T-helper 2 cell treated with Interferon-gamma antibody and Interleukin-4, amounts not matched to agents 5 μg/mL and 100 μg/mL, for 36 hours (primary cell): ENCODE results near the gene CELF1.

ENCODE experiments used
- DNase-seq: peaks from one replicate; pipeline ENCODE4 v3.0.0; 2021; ENCODE audit warnings: low spot score
- H3K27ac Mint-ChIP-seq: one replicate; pipeline ENCODE4 v1.8.0; 2021; ENCODE audit warnings: mild to moderate bottlenecking, mixed read lengths
- H3K27me3 Mint-ChIP-seq: one replicate; pipeline ENCODE4 v1.8.0; 2021; ENCODE audit warnings: low read depth, mixed read lengths
- H3K36me3 Mint-ChIP-seq: one replicate; pipeline ENCODE4 v1.8.0; 2021; ENCODE audit warnings: low read depth, mixed read lengths
- H3K4me1 Mint-ChIP-seq: one replicate; pipeline ENCODE4 v1.8.0; 2021; ENCODE audit warnings: low read depth, mixed read lengths
- H3K4me3 Mint-ChIP-seq: one replicate; pipeline ENCODE4 v1.8.0; 2022; ENCODE audit warnings: mild to moderate bottlenecking, moderate library complexity, mixed read lengths
- H3K9me3 Mint-ChIP-seq: one replicate; pipeline ENCODE4 v1.8.0; 2021; ENCODE audit warnings: mixed read lengths

Gene CELF1

GRCh38 chr11:47504910-47505309, 48.0 kb downstream of the CELF1 start:
- H3K36me3 Mint-ChIP-seq, result peaks cover 5% of the 10 kb centered on the region
- peaks cover 52% of the 10 kb centered on the region for H3K4me1 Mint-ChIP-seq
- no peak for DNase-seq
- H3K27me3 Mint-ChIP-seq, result no peaks in the 10 kb centered on the region
- H3K4me3 Mint-ChIP-seq, result no peak overlapping the region
- H3K9me3 Mint-ChIP-seq, result no peaks in the 10 kb centered on the region
- peak overlapping the region; percentile 27 for H3K27ac Mint-ChIP-seq

GRCh38 chr11:47503227-47503626, 49.7 kb downstream of the CELF1 start:
- peaks cover 43% of the 10 kb centered on the region for H3K4me1 Mint-ChIP-seq
- peaks cover 5% of the 10 kb centered on the region for H3K36me3 Mint-ChIP-seq
- H3K27ac Mint-ChIP-seq, result no peak overlapping the region

DNA sequence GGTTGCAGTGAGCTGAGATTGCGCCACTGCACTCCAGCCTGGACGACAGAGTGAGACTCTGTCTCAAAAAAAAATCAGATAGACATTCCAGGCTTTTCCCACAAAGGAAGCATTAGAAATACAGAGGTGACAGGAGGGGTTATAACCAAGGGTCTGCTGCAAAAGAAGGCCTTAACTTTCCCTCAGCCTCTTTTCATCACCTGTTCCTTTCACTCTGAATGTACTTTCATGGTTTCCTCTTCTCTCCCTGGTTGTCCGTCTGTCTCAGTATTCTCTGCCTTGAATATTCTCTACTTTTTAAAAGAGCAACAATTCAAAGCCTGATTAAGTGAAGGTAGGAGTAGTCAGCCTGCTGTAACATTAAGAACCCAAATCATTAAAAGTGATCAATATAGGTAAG, 50.2 kb downstream of the CELF1 start:
- H3K27ac Mint-ChIP-seq, result no peak overlapping the region
- no peaks in the 10 kb centered on the region for H3K27me3 Mint-ChIP-seq
- H3K4me3 Mint-ChIP-seq, result no peak overlapping the region
- peaks cover 38% of the 10 kb centered on the region for H3K4me1 Mint-ChIP-seq
- peaks cover 5% of the 10 kb centered on the region for H3K36me3 Mint-ChIP-seq
- DNase-seq, result no peak
- H3K9me3 Mint-ChIP-seq, result no peaks in the 10 kb centered on the region

More at GRCh38 chr11:47503227-47503626, 49.7 kb downstream of the CELF1 start:
- H3K4me3 Mint-ChIP-seq, result no peak overlapping the region
- H3K9me3 Mint-ChIP-seq, result no peaks in the 10 kb centered on the region
- H3K27me3 Mint-ChIP-seq, result no peaks in the 10 kb centered on the region
- DNase-seq, result no peak

- H3K9me3 Mint-ChIP-seq, result no peaks in the 10 kb centered on the region
- no peaks in the 10 kb centered on the region for H3K27me3 Mint-ChIP-seq
- no peak for DNase-seq
- H3K27ac Mint-ChIP-seq, result no peak overlapping the region
- H3K4me1 Mint-ChIP-seq, result peaks cover 25% of the 10 kb centered on the region
- H3K36me3 Mint-ChIP-seq, result peaks cover 5% of the 10 kb centered on the region
- no peak overlapping the region for H3K4me3 Mint-ChIP-seq
Observed at GRCh38 chr11:47501101-47501500, 51.8 kb downstream of the CELF1 start.

GRCh38 chr11:47500121-47500520, 52.8 kb downstream of the CELF1 start:
- H3K27ac Mint-ChIP-seq, result no peak overlapping the region
- peaks cover 5% of the 10 kb centered on the region for H3K36me3 Mint-ChIP-seq
- H3K4me3 Mint-ChIP-seq, result no peak overlapping the region

GRCh38 chr11:47499614-47500013, 53.3 kb downstream of the CELF1 start:
- H3K36me3 Mint-ChIP-seq, result peaks cover 5% of the 10 kb centered on the region
- no peak overlapping the region for H3K4me3 Mint-ChIP-seq
- H3K27ac Mint-ChIP-seq, result no peak overlapping the region
- H3K4me1 Mint-ChIP-seq, result peaks cover 21% of the 10 kb centered on the region
- H3K27me3 Mint-ChIP-seq, result no peaks in the 10 kb centered on the region
- no peaks in the 10 kb centered on the region for H3K9me3 Mint-ChIP-seq
- DNase-seq, result no peak

More at GRCh38 chr11:47500121-47500520, 52.8 kb downstream of the CELF1 start:
- no peaks in the 10 kb centered on the region for H3K27me3 Mint-ChIP-seq
- no peaks in the 10 kb centered on the region for H3K9me3 Mint-ChIP-seq
- DNase-seq, result no peak
- peaks cover 24% of the 10 kb centered on the region for H3K4me1 Mint-ChIP-seq

DNA sequence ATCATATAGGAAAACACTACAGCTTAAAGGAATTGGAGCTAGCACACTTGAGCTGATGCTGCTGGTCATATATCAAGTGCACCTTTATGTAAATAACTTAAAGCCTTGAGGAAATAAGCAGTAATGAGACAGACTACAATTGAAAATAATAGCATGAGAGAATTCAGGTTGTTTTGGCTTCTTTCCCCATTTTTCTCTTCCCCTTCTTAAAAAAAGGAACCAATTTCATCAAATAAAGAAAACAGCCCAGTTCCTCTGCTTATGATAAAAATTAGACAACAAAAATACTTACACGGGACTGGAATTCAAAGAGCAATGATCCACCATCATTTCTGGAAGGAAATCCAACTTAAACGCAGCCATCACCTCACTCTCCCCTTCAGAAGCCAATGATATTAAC, 53.8 kb downstream of the CELF1 start:
- Mint-ChIP-seq H3K9me3 (no peaks in the 10 kb centered on the region), H3K36me3 (peaks cover 5% of the 10 kb centered on the region), H3K27me3 (no peaks in the 10 kb centered on the region), H3K4me3 (no peak overlapping the region), H3K4me1 (peaks cover 21% of the 10 kb centered on the region), H3K27ac (no peak overlapping the region)
- DNase-seq, result no peak

GRCh38 chr11:47498584-47499152, 54.3 kb downstream of the CELF1 start:
- H3K36me3 Mint-ChIP-seq, result peaks cover 5% of the 10 kb centered on the region
- H3K4me1 Mint-ChIP-seq, result peaks cover 22% of the 10 kb centered on the region
- no peaks in the 10 kb centered on the region for H3K27me3 Mint-ChIP-seq
- H3K9me3 Mint-ChIP-seq, result no peaks in the 10 kb centered on the region
- H3K27ac Mint-ChIP-seq, result no peak overlapping the region
- H3K4me3 Mint-ChIP-seq, result no peak overlapping the region
- DNase-seq, result no peak

GRCh38 chr11:47498149-47498548, 54.8 kb downstream of the CELF1 start:
- Mint-ChIP-seq H3K4me3 (no peak overlapping the region), H3K9me3 (no peaks in the 10 kb centered on the region), H3K36me3 (peaks cover 6% of the 10 kb centered on the region), H3K27ac (no peak overlapping the region), H3K4me1 (peaks cover 21% of the 10 kb centered on the region), H3K27me3 (no peaks in the 10 kb centered on the region)
- no peak for DNase-seq

DNA sequence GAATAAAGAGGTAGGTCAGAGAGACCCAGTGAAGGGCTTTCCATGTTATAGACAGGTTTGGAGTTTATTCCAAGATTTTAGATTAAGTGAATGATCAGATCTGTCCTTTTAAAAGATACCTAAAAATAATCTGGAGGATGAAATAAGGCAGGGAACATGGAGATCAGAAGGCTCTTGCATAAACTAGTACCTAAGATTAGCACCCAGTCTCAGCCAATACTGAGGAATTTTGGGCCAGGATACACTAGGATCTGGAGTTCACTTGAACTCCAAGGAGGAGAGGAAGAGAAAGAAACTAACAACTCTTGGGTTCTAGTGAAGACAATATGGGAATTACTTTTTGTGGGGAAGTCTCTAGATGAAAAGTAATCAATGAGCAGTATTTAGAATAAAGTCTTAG, 56.1 kb downstream of the CELF1 start:
- Mint-ChIP-seq H3K27me3 (no peaks in the 10 kb centered on the region), H3K36me3 (peaks cover 10% of the 10 kb centered on the region), H3K9me3 (no peaks in the 10 kb centered on the region)

GRCh38 chr11:47495856-47496217, 57.1 kb downstream of the CELF1 start:
- H3K36me3 Mint-ChIP-seq, result peaks cover 10% of the 10 kb centered on the region
- no peak overlapping the region for H3K27ac Mint-ChIP-seq
- H3K4me1 Mint-ChIP-seq, result peaks cover 13% of the 10 kb centered on the region
- no peak for DNase-seq
- no peaks in the 10 kb centered on the region for H3K27me3 Mint-ChIP-seq
- no peak overlapping the region for H3K4me3 Mint-ChIP-seq
- H3K9me3 Mint-ChIP-seq, result no peaks in the 10 kb centered on the region

More for the DNA sequence above, 56.1 kb downstream of the CELF1 start:
- Mint-ChIP-seq H3K27ac (no peak overlapping the region), H3K4me1 (peaks cover 15% of the 10 kb centered on the region), H3K4me3 (no peak overlapping the region)
- DNase-seq, result no peak

- Mint-ChIP-seq H3K27ac (no peak overlapping the region), H3K27me3 (no peaks in the 10 kb centered on the region), H3K4me3 (no peak overlapping the region), H3K4me1 (peaks cover 7% of the 10 kb centered on the region), H3K9me3 (no peaks in the 10 kb centered on the region), H3K36me3 (peaks cover 10% of the 10 kb centered on the region)
- no peak for DNase-seq
Observed at GRCh38 chr11:47495011-47495855, 57.7 kb downstream of the CELF1 start.

DNA sequence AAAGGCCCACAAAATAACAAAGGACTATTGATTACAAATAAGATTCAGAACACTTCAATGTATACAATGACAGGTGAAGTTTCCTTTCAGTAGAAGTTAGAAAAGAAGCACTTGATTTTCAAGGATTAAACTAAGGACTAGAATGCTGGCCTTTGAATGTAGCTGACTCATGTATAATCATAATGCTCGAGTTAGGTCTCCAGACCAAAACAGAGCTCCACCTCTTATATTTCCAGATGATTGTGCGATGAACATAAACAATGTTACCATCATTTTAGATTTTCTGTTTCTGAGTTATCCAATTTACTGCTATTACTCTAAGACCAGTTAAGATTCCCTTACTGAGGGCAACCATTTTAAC, 63.6 kb downstream of the CELF1 start:
- peaks cover 11% of the 10 kb centered on the region for H3K4me1 Mint-ChIP-seq
- H3K27ac Mint-ChIP-seq, result no peak overlapping the region
- H3K27me3 Mint-ChIP-seq, result no peaks in the 10 kb centered on the region
- no peak overlapping the region for H3K4me3 Mint-ChIP-seq
- DNase-seq, result no peak
- peaks cover 41% of the 10 kb centered on the region for H3K36me3 Mint-ChIP-seq
- H3K9me3 Mint-ChIP-seq, result no peaks in the 10 kb centered on the region

GRCh38 chr11:47488674-47489394, 64.1 kb downstream of the CELF1 start:
- H3K9me3 Mint-ChIP-seq, result no peaks in the 10 kb centered on the region
- peaks cover 43% of the 10 kb centered on the region for H3K36me3 Mint-ChIP-seq
- peaks cover 9% of the 10 kb centered on the region for H3K4me1 Mint-ChIP-seq

More at GRCh38 chr11:47488674-47489394, 64.1 kb downstream of the CELF1 start:
- Mint-ChIP-seq H3K27me3 (no peaks in the 10 kb centered on the region), H3K27ac (no peak overlapping the region), H3K4me3 (no peak overlapping the region)
- DNase-seq, result no peak
